ENCODE measurements around the gene NSD1. TPM values are rescaled to one million over a fixed set of nuclear protein-coding genes. Genes with fewer than 3 reads are reported as not detected.

Gene NSD1
- total RNA-seq, 1 donor from 2014 or later: 45.4 TPM

DNA sequence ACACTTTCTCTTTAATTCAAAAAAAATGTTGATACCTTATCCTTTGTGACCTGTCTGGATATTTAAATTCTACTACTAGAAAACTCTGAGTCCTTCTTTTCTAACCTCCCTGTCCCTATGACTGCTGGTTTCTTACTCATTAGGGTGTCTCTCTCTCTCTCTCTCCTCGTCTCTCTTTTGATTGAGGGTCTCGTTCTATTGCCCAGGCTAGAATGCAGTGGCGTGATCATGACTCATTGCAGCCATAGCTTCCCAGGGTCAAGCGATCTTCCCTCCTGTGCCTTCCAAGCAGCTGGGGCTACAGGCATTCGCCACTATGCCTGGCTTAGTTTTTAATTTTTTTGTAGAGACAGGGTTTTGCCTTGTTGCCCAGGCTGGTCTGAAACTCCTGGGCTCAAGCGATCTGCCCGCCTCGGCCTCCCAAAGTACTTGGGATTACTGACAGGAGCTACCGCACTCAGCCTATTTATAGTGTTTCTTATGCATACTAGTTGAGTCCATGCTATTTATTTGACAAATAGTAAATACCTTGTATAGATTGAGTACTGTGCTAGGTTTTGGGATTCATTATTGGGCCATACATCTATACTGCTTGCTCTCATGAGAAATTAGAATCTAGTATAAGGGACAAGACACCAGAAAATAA lies 61.9 kb downstream of the NSD1 start:
- H3K36me3 ChIP-seq: peaks cover 0 to 24% of the 10 kb centered on the region in 2 donors
- peaks cover 4% of the 10 kb centered on the region for H3K4me1 ChIP-seq
- H3K9me3 ChIP-seq: no peaks in the 10 kb centered on the region
- H3K27me3 ChIP-seq: no peaks in the 10 kb centered on the region
- TF ChIP-seq POLR2AphosphoS5 (IDR thresholded peaks at IDR 0.05; ENCODE audit: insufficient read depth in 1 of 2, low read depth in 1 of 2) (no peak), POLR2A (IDR thresholded peaks at IDR 0.05) (no peak)
- TF ChIP-seq, protein P1, sequence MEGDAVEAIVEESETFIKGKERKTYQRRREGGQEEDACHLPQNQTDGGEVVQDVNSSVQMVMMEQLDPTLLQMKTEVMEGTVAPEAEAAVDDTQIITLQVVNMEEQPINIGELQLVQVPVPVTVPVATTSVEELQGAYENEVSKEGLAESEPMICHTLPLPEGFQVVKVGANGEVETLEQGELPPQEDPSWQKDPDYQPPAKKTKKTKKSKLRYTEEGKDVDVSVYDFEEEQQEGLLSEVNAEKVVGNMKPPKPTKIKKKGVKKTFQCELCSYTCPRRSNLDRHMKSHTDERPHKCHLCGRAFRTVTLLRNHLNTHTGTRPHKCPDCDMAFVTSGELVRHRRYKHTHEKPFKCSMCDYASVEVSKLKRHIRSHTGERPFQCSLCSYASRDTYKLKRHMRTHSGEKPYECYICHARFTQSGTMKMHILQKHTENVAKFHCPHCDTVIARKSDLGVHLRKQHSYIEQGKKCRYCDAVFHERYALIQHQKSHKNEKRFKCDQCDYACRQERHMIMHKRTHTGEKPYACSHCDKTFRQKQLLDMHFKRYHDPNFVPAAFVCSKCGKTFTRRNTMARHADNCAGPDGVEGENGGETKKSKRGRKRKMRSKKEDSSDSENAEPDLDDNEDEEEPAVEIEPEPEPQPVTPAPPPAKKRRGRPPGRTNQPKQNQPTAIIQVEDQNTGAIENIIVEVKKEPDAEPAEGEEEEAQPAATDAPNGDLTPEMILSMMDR (IDR thresholded peaks at IDR 0.05): no peak
- no peak for DNase-seq (ENCODE audit: extremely low spot score in 2 of 2)
- H3K4me3 ChIP-seq: no peak overlapping the region
- intact Hi-C loops (cut with DNase I): no loop called here
- H3K27ac ChIP-seq: no peak overlapping the region

DNA sequence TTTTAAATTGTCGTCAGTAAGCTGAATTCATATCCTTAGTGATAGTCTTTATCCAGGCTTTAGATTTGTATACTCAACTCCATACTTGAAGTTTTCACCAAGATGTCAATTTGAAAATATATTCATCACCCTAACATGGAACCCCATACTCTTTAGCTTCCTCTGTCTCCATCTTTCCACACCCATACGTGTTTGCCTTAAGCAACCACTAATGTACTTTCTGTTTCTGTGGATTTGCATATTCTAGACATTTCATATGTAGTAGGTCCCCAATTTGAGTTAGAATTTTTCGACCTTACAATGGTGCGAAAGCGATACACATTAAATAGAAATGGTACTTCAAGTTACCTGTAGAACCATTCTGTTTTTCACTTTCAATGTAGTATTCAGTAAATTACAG lies 65.2 kb downstream of the NSD1 start:
- Histone ChIP-seq H3K36me3 (peaks cover 0 to 30% of the 10 kb centered on the region in 2 donors), H3K4me1 (peaks cover 4% of the 10 kb centered on the region), H3K27ac (no peak overlapping the region), H3K4me3 (no peak overlapping the region), H3K9me3 (no peaks in the 10 kb centered on the region), H3K27me3 (no peaks in the 10 kb centered on the region)
- intact Hi-C loops (cut with DNase I): no loop called here
- TF ChIP-seq, protein P1 (IDR thresholded peaks at IDR 0.05): no peak
- TF ChIP-seq POLR2AphosphoS5 (IDR thresholded peaks at IDR 0.05; ENCODE audit: insufficient read depth in 1 of 2, low read depth in 1 of 2) (no peak), POLR2A (IDR thresholded peaks at IDR 0.05) (no peak)
- no peak for DNase-seq (ENCODE audit: extremely low spot score in 2 of 2)

DNA sequence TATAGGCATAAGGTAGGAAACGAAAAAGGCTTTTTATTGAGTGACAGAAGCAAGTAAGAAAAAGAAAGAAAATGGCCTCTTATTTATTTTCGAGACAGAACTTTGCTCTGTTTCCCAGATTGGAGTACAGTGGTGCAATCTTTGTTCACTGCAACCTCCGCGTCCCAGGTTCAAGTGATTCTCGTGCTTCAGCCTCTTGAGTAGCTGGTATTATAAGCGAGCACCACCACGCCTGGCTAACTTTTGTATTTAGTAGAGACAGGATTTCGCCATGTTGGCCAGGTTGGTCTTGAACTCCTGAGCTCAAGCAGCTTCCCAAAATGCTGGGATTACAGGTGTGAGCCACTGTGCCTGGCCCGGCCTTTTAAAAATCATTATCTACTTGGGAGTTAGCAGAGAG lies 70.7 kb downstream of the NSD1 start:
- H3K4me3 ChIP-seq: no peak overlapping the region
- no peak overlapping the region for H3K27ac ChIP-seq
- peaks cover 0 to 43% of the 10 kb centered on the region in 2 donors for H3K36me3 ChIP-seq
- intact Hi-C loops (cut with DNase I): no loop called here
- no peaks in the 10 kb centered on the region for H3K9me3 ChIP-seq
- H3K27me3 ChIP-seq: no peaks in the 10 kb centered on the region
- no peaks in the 10 kb centered on the region for H3K4me1 ChIP-seq
- no peak for TF ChIP-seq POLR2AphosphoS5 (IDR thresholded peaks at IDR 0.05; ENCODE audit: insufficient read depth in 1 of 2, low read depth in 1 of 2)
- TF ChIP-seq POLR2A (IDR thresholded peaks at IDR 0.05): no peak
- TF ChIP-seq, protein P1 (IDR thresholded peaks at IDR 0.05): no peak
- no peak for DNase-seq (ENCODE audit: extremely low spot score in 2 of 2)

DNA sequence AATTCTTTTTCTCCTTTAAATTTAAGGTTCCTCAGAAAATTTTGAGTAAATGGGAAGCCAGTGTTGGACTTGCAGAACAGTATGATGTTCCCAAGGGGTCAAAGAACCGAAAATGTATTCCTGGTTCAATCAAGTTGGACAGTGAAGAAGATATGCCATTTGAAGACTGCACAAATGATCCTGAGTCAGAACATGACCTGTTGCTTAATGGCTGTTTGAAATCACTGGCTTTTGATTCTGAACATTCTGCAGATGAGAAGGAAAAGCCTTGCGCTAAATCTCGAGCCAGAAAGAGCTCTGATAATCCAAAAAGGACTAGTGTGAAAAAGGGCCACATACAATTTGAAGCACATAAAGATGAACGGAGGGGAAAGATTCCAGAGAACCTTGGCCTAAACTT lies 76.0 kb downstream of the NSD1 start:
- no peak overlapping the region for H3K27ac ChIP-seq

DNA sequence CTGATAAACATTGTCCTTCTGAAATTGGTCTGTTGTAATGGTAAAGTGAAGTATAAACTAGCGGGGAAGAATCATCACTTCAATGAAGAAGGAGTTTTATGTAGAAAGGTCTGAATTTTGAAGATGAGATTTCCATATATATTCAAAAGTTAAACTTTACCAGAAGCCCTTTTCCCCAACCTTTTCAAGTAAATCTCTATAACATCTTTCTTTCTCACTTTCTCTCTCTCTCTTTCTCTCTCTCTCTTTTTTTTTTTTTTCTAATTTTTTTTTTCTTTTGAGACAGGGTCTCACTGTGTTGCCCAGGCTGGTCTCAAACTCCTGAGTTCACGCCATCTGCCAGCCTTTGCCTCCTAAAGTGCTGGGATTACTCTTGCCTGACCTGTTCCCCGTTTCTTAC lies 78.7 kb downstream of the NSD1 start:
- H3K27ac ChIP-seq: no peak overlapping the region
- no peaks in the 10 kb centered on the region for H3K4me1 ChIP-seq
- H3K4me3 ChIP-seq: no peak overlapping the region
- no peaks in the 10 kb centered on the region for H3K9me3 ChIP-seq
- no peak for DNase-seq (ENCODE audit: extremely low spot score in 2 of 2)
- no peaks in the 10 kb centered on the region for H3K27me3 ChIP-seq
- TF ChIP-seq POLR2A (IDR thresholded peaks at IDR 0.05) (no peak), POLR2AphosphoS5 (IDR thresholded peaks at IDR 0.05; ENCODE audit: insufficient read depth in 1 of 2, low read depth in 1 of 2) (no peak)
- TF ChIP-seq, protein P1 (IDR thresholded peaks at IDR 0.05): no peak
- intact Hi-C loops (cut with DNase I): no loop called here
- peaks cover 3 to 28% of the 10 kb centered on the region in 2 donors for H3K36me3 ChIP-seq

More for the DNA sequence above, 76.0 kb downstream of the NSD1 start:
- peaks cover 3 to 35% of the 10 kb centered on the region in 2 donors for H3K36me3 ChIP-seq
- TF ChIP-seq POLR2AphosphoS5 (IDR thresholded peaks at IDR 0.05; ENCODE audit: insufficient read depth in 1 of 2, low read depth in 1 of 2): no peak
- no peak for TF ChIP-seq POLR2A (IDR thresholded peaks at IDR 0.05)
- TF ChIP-seq, protein P1 (IDR thresholded peaks at IDR 0.05): no peak
- DNase-seq (ENCODE audit: extremely low spot score in 2 of 2): no peak
- H3K9me3 ChIP-seq: no peaks in the 10 kb centered on the region
- H3K4me1 ChIP-seq: no peaks in the 10 kb centered on the region
- intact Hi-C loops (cut with DNase I): no loop called here
- no peaks in the 10 kb centered on the region for H3K27me3 ChIP-seq
- H3K4me3 ChIP-seq: no peak overlapping the region

Measured in vagina (tissue), 2 donors.